ENCODE results near the gene PARD3.

DNA sequence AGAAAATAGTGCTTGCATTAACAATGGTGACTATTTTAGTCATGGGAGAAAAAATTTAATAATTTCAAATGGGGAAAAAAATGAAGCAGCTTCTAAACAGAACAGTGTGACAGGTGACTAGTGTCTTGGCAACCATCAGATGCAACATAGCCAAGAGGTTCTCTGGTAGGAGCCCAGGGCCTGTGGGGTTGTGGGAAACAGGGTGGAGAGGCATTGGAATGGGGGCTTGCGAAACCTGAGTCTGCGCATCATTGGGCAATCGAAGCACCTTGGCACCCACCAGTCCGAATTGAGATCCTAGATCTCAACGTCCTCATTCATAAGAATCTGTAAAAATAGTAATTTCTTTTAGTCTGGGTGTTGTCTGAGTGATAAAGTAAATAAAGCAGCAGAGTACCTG, 19.2 kb upstream of the PARD3 start:
- TF ChIP-seq, protein P1, sequence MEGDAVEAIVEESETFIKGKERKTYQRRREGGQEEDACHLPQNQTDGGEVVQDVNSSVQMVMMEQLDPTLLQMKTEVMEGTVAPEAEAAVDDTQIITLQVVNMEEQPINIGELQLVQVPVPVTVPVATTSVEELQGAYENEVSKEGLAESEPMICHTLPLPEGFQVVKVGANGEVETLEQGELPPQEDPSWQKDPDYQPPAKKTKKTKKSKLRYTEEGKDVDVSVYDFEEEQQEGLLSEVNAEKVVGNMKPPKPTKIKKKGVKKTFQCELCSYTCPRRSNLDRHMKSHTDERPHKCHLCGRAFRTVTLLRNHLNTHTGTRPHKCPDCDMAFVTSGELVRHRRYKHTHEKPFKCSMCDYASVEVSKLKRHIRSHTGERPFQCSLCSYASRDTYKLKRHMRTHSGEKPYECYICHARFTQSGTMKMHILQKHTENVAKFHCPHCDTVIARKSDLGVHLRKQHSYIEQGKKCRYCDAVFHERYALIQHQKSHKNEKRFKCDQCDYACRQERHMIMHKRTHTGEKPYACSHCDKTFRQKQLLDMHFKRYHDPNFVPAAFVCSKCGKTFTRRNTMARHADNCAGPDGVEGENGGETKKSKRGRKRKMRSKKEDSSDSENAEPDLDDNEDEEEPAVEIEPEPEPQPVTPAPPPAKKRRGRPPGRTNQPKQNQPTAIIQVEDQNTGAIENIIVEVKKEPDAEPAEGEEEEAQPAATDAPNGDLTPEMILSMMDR (conservative IDR thresholded peaks at IDR 0.05; ENCODE audit: low read depth, low read length): no peak
- no peak for TF ChIP-seq EZH2 (IDR thresholded peaks at IDR 0.05; ENCODE audit: low read length, unreplicated experiment)
- no peak for TF ChIP-seq EZH2phosphoT487 (IDR thresholded peaks at IDR 0.05; ENCODE audit: borderline replicate concordance, low read length)
